Gastrocnemius medialis (tissue), 4 donors: Measurements from ENCODE around the gene KCNAB3. TPM values are rescaled to one million over a fixed set of nuclear protein-coding genes. Genes with fewer than 3 reads are reported as not detected.

Experiments
- ATAC-seq, 2 donors: fragments of 150-250 bp; one replicate each; pipeline ENCODE4 v1.9.1; 2016
- DNase-seq, 2 donors: peaks; one replicate each; pipeline ENCODE4 v3.0.0-alpha.2; 2019
- H3K27ac ChIP-seq, 4 donors: fragments of 200-600 bp; sonication (generic); 1 replicate in 1 of 4; 2 replicates in 3 of 4; pipeline ENCODE4 v1.5.1; 2016 to 2018; ENCODE audit warnings: mild to moderate bottlenecking in 2 of 4, moderate library complexity in 1 of 4
- H3K27me3 ChIP-seq, 3 donors: fragments of 200-600 bp; sonication (generic) in 2 of 3; 1 replicate in 1 of 3; 2 replicates in 2 of 3; pipeline versions ENCODE4 v1.5.1 to v1.6.0; 2016 to 2019; ENCODE audit warnings: mild to moderate bottlenecking in 1 of 3, moderate library complexity in 1 of 3
- H3K36me3 ChIP-seq, 2 donors: fragments of 200-600 bp; sonication (generic) in 1 of 2; one replicate each; pipeline ENCODE4 v1.5.1; 2017 to 2018
- H3K4me1 ChIP-seq, 2 donors: fragments of 200-600 bp; sonication (generic) in 1 of 2; one replicate each; pipeline ENCODE4 v1.5.1; 2016 to 2017; ENCODE audit warnings: mild to moderate bottlenecking in 2 of 2
- H3K4me3 ChIP-seq, 4 donors: fragments of 200-600 bp; sonication (generic) in 3 of 4; 1 replicate in 1 of 4; 2 replicates in 3 of 4; pipeline ENCODE4 v1.5.1; 2016 to 2019; ENCODE audit warnings: mild to moderate bottlenecking in 2 of 4
- H3K9me3 ChIP-seq, 3 donors: fragments of 200-600 bp; sonication (generic) in 2 of 3; 1 replicate in 1 of 3; 2 replicates in 2 of 3; pipeline ENCODE4 v1.5.1; 2016 to 2019
- POLR2A ChIP-seq, 2 donors: fragments of 450-650 bp; IDR thresholded peaks; one replicate each; pipeline ENCODE4 v1.6.1; 2017; ENCODE audit warnings: antibody characterized with exemption in 2 of 2, mild to moderate bottlenecking in 2 of 2, moderate library complexity in 2 of 2
- in situ Hi-C, 4 donors: fragments of 200-750 bp; cut with MboI; loops; one replicate each; pipeline versions ENCODE4 v1.15.0 to v1.8.0; 2017; ENCODE audit warnings: low sequenced_read_pairs in 4 of 4
- intact Hi-C: fragments of 100-400 bp; cut with DNase I; formaldehyde crosslinking; loops from one replicate; pipeline ENCODE4 v1.15.1; 2023; ENCODE audit warnings: low total_unique reads
- total RNA-seq, 4 donors: library from RNA; depleted of rRNA; stranded (reverse); fragments of >200 nt; gene quantifications; one replicate each; pipeline versions ENCODE4 v1.1.0 to v1.2.3, GENCODE V29; 2016
- TF ChIP-seq, protein P1 (sequence below), 5 experiments: fragments of 450-650 bp in 3 of 5; fragments of 200-600 bp in 2 of 5; sonication (generic) in 2 of 5; IDR thresholded peaks in 4 of 5; conservative IDR thresholded peaks in 1 of 5; 1 replicate in 4 of 5; 2 replicates in 1 of 5; pipeline ENCODE4 v1.5.1; 2016 to 2019; ENCODE audit warnings: antibody characterized with exemption in 5 of 5, mild to moderate bottlenecking in 3 of 5, moderate library complexity in 3 of 5

KCNAB3 gene
- total RNA-seq, 4 donors from 2014 or later: 0.42 TPM; not detected in 3

DNA sequence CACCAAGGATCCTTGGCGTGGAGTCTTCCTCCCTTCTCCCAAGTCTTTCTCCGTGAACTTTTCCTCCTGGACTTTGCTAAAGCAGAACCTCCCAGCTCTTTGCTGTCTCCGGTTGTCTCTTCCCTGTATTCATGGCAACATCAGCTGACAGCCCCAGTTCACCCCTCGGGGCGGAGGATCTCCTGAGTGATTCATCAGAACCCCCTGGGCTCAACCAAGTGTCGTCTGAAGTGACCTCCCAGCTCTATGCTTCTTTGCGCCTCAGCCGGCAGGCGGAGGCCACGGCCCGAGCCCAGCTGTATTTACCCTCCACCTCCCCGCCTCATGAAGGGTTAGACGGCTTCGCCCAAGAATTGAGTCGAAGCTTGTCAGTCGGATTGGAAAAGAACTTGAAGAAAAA, 3.3 kb upstream of the KCNAB3 start:
- TF ChIP-seq, protein P1, sequence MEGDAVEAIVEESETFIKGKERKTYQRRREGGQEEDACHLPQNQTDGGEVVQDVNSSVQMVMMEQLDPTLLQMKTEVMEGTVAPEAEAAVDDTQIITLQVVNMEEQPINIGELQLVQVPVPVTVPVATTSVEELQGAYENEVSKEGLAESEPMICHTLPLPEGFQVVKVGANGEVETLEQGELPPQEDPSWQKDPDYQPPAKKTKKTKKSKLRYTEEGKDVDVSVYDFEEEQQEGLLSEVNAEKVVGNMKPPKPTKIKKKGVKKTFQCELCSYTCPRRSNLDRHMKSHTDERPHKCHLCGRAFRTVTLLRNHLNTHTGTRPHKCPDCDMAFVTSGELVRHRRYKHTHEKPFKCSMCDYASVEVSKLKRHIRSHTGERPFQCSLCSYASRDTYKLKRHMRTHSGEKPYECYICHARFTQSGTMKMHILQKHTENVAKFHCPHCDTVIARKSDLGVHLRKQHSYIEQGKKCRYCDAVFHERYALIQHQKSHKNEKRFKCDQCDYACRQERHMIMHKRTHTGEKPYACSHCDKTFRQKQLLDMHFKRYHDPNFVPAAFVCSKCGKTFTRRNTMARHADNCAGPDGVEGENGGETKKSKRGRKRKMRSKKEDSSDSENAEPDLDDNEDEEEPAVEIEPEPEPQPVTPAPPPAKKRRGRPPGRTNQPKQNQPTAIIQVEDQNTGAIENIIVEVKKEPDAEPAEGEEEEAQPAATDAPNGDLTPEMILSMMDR (IDR thresholded peaks at IDR 0.05 in 4 of 5, conservative IDR thresholded peaks at IDR 0.05 in 1 of 5): no peak
- TF ChIP-seq POLR2A (IDR thresholded peaks at IDR 0.05): no peak
- Histone ChIP-seq H3K27ac (peak overlapping the region in 3 of 4 donors; percentile 83 to 87 (median 87)), H3K4me3 (peak overlapping the region; percentile 85 to 97 (median 94)), H3K27me3 (no peaks in the 10 kb centered on the region), H3K4me1 (peaks cover 17 to 19% of the 10 kb centered on the region in 2 donors), H3K36me3 (peaks cover 0 to 33% of the 10 kb centered on the region in 2 donors), H3K9me3 (no peaks in the 10 kb centered on the region)
- DNase-seq (peak in 1 of 2 donors; percentile 31), ATAC-seq (no peak)
- in situ Hi-C loops (loop anchor here in 1 of 4 donors (5.0 kb wide), 1 partner anchor 54 kb away; no protein-coding TSS in a partner anchor), intact Hi-C loops (loop anchor here (1.0 to 5.0 kb wide), 4 partner anchors 18 to 76 kb away; partner anchors contain the start of genes CYB5D1, NAA38 and TMEM88)

DNA sequence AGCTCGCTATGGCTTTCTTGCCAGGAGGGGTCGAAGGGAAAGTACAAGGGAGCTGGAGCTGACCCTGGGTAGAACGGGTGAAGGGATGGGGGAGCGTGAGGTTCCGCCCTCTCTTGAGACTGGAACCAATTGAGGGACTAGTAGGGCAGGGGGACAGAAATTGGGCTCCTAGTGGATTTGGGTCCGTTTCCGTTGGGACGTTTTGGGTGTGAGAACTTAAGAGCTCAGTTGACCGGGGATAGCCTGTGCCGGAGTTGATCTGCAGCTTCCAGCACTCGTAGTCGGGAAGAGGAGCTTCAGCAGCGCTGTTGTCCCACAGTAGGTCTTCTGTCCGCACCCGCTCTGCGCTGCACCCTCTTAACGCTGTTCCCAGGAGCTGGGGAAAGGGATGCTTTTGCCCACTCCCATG, 2.8 kb upstream of the KCNAB3 start:
- ATAC-seq (peak; percentile 33 to 41), DNase-seq (no peak)
- H3K9me3 ChIP-seq: no peaks in the 10 kb centered on the region
- TF ChIP-seq, protein P1 (IDR thresholded peaks at IDR 0.05 in 4 of 5, conservative IDR thresholded peaks at IDR 0.05 in 1 of 5): no peak
- TF ChIP-seq POLR2A (IDR thresholded peaks at IDR 0.05): no peak
- no peaks in the 10 kb centered on the region for H3K27me3 ChIP-seq
- H3K27ac ChIP-seq: peak overlapping the region; percentile 83 to 90 (median 87)
- intact Hi-C loops: loop anchor here (1.0 to 5.0 kb wide), 4 partner anchors 17 to 75 kb away; partner anchors contain the start of genes CYB5D1, NAA38 and TMEM88
- peak overlapping the region; percentile 85 to 97 (median 94) for H3K4me3 ChIP-seq
- in situ Hi-C loops: loop anchor here in 1 of 4 donors (5.0 kb wide), 1 partner anchor 55 kb away; no protein-coding TSS in a partner anchor
- peaks cover 17 to 19% of the 10 kb centered on the region in 2 donors for H3K4me1 ChIP-seq
- peaks cover 0 to 32% of the 10 kb centered on the region in 2 donors for H3K36me3 ChIP-seq

DNA sequence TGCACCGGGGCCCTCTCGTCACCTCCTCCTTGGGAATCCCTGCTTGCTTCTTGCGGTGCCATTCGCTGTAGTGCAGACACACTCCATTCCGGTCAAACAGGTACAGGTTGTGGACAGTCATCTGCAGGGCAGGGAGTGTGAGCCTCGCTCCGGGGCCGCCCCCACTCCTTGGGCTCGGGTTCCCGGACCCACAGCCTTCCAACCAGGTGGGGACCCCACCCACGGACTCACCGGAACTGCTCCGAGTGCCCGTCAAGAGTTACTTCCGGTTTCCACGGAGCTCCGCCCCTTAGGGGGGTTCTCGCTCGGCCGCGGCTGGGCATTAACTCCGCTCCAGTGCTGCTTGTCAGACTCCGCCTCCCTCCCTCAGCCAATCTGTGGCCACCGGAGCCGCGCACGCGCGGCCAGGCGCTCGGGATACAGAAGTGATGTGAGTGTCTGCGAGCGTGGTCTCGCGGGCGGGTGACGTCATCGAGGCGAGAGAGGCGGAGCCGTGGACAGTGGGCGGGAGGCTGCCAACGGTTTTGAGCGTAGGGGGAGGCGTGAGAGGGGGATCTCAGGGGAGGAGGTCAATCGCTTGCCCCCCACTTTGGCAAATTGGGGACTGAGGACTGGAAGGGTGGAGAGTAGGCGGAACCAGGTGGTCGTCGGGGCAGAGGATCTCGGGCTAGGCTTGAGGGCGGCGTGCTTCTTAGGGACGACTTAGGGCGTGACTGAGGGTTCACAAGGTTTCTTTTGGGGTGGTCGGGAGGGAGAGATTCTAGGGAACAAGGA, 2.2 kb upstream of the KCNAB3 start, which contains the start of the genes CNTROB and TRAPPC1:
Gene CNTROB (plus strand): TSS at position 498 of the 774 bp plus-strand sequence. CDS start 874 bp downstream, outside the sequence.
Gene TRAPPC1 (minus strand): TSS at position 238 of the 774 bp plus-strand sequence. CDS start 117 bp downstream, at position 121.
- Histone ChIP-seq H3K9me3 (no peaks in the 10 kb centered on the region), H3K36me3 (peaks cover 0 to 26% of the 10 kb centered on the region in 2 donors), H3K27me3 (no peaks in the 10 kb centered on the region), H3K4me1 (peaks cover 17 to 19% of the 10 kb centered on the region in 2 donors), H3K4me3 (peak within 1 kb of the TSS; percentile 85 to 97 (median 94)), H3K27ac (peak within 1 kb of the TSS; percentile 83 to 90 (median 87))
- ATAC-seq (peak; percentile 97 to 98), DNase-seq (peak; percentile 99 to 100)
- intact Hi-C loops (loop anchor here (1.0 to 5.0 kb wide), 4 partner anchors 17 to 75 kb away; partner anchors contain the start of genes CYB5D1, NAA38 and TMEM88), in situ Hi-C loops (loop anchor here in 1 of 4 donors (5.0 kb wide), 1 partner anchor 55 kb away; no protein-coding TSS in a partner anchor)
- peak; percentile 78 for TF ChIP-seq POLR2A (IDR thresholded peaks at IDR 0.05)
- TF ChIP-seq, protein P1 (IDR thresholded peaks at IDR 0.05 in 4 of 5, conservative IDR thresholded peaks at IDR 0.05 in 1 of 5): no peak

DNA sequence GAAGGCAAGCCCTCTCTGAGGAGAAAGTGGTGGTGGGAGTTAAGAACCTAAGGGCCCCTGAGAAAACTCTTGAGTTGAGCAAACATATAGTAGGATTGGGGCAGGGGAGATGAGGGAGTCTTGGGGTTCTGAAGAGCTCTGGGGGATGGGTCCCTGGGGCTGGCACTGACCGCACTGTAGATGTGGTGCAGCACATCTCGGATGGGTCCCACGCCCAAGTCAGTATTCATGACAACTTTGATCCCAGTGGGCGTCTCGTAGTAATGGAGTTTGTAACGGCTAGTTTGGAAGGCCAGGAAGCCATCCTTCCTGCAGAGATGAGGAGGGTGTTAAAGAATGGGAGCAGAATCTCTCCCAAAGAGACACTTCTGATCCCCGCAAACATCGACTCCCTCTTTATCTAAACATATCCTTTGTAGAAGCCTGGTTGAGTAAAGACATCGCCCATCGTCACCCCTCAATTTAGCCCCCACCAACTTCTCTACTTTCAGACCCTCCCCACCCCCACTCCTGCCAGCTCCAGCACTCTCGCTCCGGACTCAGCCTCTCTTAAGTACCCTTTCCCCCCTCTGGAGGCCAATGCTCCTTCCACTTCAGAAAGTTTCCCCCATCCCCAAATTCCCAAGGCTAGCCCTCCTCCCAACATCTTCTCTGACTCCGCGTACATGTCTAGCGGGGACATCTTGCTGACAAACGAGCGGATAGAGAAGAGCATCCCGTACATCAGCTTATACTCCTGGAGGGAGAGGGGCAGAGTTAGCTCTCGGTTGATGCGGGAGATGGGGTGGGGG, 1.4 kb upstream of the KCNAB3 start:
- peak overlapping the region; percentile 83 to 90 (median 87) for H3K27ac ChIP-seq
- ATAC-seq: no peak
- no peak for DNase-seq
- in situ Hi-C loops: loop anchor here in 1 of 4 donors (5.0 kb wide), 1 partner anchor 56 kb away; no protein-coding TSS in a partner anchor
- intact Hi-C loops: loop anchor here (5.0 kb wide), 2 partner anchors 61 to 74 kb away; partner anchors contain the start of genes CYB5D1, NAA38 and TMEM88
- TF ChIP-seq POLR2A (IDR thresholded peaks at IDR 0.05): no peak
- TF ChIP-seq, protein P1 (IDR thresholded peaks at IDR 0.05 in 4 of 5, conservative IDR thresholded peaks at IDR 0.05 in 1 of 5): no peak
- H3K36me3 ChIP-seq: peaks cover 0 to 18% of the 10 kb centered on the region in 2 donors
- no peaks in the 10 kb centered on the region for H3K27me3 ChIP-seq
- peaks cover 17 to 19% of the 10 kb centered on the region in 2 donors for H3K4me1 ChIP-seq
- H3K4me3 ChIP-seq: peak overlapping the region; percentile 85 to 97 (median 93)
- no peaks in the 10 kb centered on the region for H3K9me3 ChIP-seq
